ENCODE data around the gene SDHAF3.
"Not testable (repeated sequence)": the region's sequence is repeated elsewhere in the genome, so short reads cannot be mapped to it uniquely, and the experiment has no call there.

The SDHAF3 gene

GRCh38 chr7:97117372-97118188 lies at the start of gene SDHAF3:
Gene SDHAF3 (plus strand): TSS chr7:97117698. CDS start chr7:97117724, 26 bp downstream.
- peak; percentile 96 to 97 for DNase-seq (ENCODE audit: low read depth in 2 of 2, low spot score in 1 of 2)

- DNase-seq (ENCODE audit: low read depth in 2 of 2, low spot score in 1 of 2): not testable (repeated sequence)
Observed at GRCh38 chr7:97072025-97072424, 45.5 kb upstream of the SDHAF3 start.

- DNase-seq (ENCODE audit: low read depth in 2 of 2, low spot score in 1 of 2): no peak
Observed at GRCh38 chr7:97075928-97076327, 41.6 kb upstream of the SDHAF3 start.

- DNase-seq (ENCODE audit: low read depth in 2 of 2, low spot score in 1 of 2): no peak
Observed at GRCh38 chr7:97078023-97078969, 39.2 kb upstream of the SDHAF3 start.

GRCh38 chr7:97079300-97079699 lies 38.2 kb upstream of the SDHAF3 start:
- no peak for DNase-seq (ENCODE audit: low read depth in 2 of 2, low spot score in 1 of 2)

GRCh38 chr7:97081521-97082300 lies 35.8 kb upstream of the SDHAF3 start:
- DNase-seq (ENCODE audit: low read depth in 2 of 2, low spot score in 1 of 2): no peak

GRCh38 chr7:97088364-97088763 lies 29.1 kb upstream of the SDHAF3 start:
- no peak for DNase-seq (ENCODE audit: low read depth in 2 of 2, low spot score in 1 of 2)

GRCh38 chr7:97089771-97090170 lies 27.7 kb upstream of the SDHAF3 start:
- no peak for DNase-seq (ENCODE audit: low read depth in 2 of 2, low spot score in 1 of 2)

- DNase-seq (ENCODE audit: low read depth in 2 of 2, low spot score in 1 of 2): no peak
Observed at GRCh38 chr7:97090761-97091353, 26.6 kb upstream of the SDHAF3 start.

- no peak for DNase-seq (ENCODE audit: low read depth in 2 of 2, low spot score in 1 of 2)
Observed at GRCh38 chr7:97094284-97094930, 23.1 kb upstream of the SDHAF3 start.

- DNase-seq (ENCODE audit: low read depth in 2 of 2, low spot score in 1 of 2): no peak
Observed at GRCh38 chr7:97096037-97096436, 21.5 kb upstream of the SDHAF3 start.

- DNase-seq (ENCODE audit: low read depth in 2 of 2, low spot score in 1 of 2): no peak
Observed at GRCh38 chr7:97096661-97097060, 20.8 kb upstream of the SDHAF3 start.

GRCh38 chr7:97104719-97105238 lies 12.7 kb upstream of the SDHAF3 start:
- peak; percentile 18 to 23 for DNase-seq (ENCODE audit: low read depth in 2 of 2, low spot score in 1 of 2)

GRCh38 chr7:97107192-97107800 lies 10.2 kb upstream of the SDHAF3 start:
- DNase-seq (ENCODE audit: low read depth in 2 of 2, low spot score in 1 of 2): no peak

GRCh38 chr7:97116308-97116707 lies 1.2 kb upstream of the SDHAF3 start:
- DNase-seq (ENCODE audit: low read depth in 2 of 2, low spot score in 1 of 2): no peak

GRCh38 chr7:97117035-97117371 lies 495 bp upstream of the SDHAF3 start:
- no peak for DNase-seq (ENCODE audit: low read depth in 2 of 2, low spot score in 1 of 2)

- DNase-seq (ENCODE audit: low read depth in 2 of 2, low spot score in 1 of 2): no peak
Observed at GRCh38 chr7:97118306-97118917, 914 bp downstream of the SDHAF3 start.

- no peak for DNase-seq (ENCODE audit: low read depth in 2 of 2, low spot score in 1 of 2)
Observed at GRCh38 chr7:97119747-97120146, 2.2 kb downstream of the SDHAF3 start.

GRCh38 chr7:97120713-97121457 lies 3.4 kb downstream of the SDHAF3 start:
- DNase-seq (ENCODE audit: low read depth in 2 of 2, low spot score in 1 of 2): no peak

All from stimulated activated CD8-positive, alpha-beta memory T cell treated with anti-CD3 and anti-CD28 coated beads, Interleukin-4, amount 100 ng/mL, for 4 hours (primary cell).